ENCODE data around the gene KREMEN1. TPM values are rescaled to one million over a fixed set of nuclear protein-coding genes. Genes with fewer than 3 reads are reported as not detected.

Gene KREMEN1
- total and polyA plus RNA-seq, 9 of the 15 experiments (the other 6 are each of a cell fraction or from before 2014, with no cell fraction given), result 0.69 to 11.5 (median 4.3) TPM

DNA sequence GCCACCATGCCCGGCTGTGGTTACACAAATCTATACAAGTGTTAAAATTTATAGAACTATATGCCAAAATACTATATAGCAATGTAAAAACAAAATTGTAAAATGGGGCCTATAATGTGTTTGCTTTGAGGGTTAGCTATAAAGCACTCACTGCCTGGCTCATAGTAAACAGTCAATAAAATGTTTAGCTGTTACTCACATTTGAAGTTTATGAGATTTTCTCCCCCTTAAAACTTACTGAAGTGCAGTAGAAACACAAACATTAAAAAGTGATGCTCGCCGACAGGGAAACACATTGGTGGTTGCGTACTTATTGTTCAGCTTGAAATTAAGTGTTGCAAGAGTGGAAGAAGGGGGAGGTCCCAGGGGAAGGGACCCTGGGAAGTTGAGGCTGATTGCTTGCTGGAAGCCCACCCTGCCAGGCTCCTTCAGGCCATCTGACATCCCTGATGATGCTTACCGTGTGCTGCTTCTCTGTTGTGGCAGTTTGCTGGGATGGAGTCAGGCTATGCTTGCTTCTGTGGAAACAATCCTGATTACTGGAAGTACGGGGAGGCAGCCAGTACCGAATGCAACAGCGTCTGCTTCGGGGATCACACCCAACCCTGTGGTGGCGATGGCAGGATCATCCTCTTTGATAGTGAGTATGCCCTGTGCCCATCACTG lies 52.1 kb downstream of the KREMEN1 start (continued):
- no peak for TF ChIP-seq TEAD2 (tag; IDR thresholded peaks at IDR 0.05)
- TF ChIP-seq ATF7 (IDR thresholded peaks at IDR 0.05), result no peak
- TF ChIP-seq JUN (IDR thresholded peaks at IDR 0.05; ENCODE audit: borderline replicate concordance, low read depth, low read length), result no peak
- TF ChIP-seq JUN (CRISPR knock-in tag; IDR thresholded peaks at IDR 0.05; ENCODE audit: borderline replicate concordance), result no peak
- TF ChIP-seq, protein P1, sequence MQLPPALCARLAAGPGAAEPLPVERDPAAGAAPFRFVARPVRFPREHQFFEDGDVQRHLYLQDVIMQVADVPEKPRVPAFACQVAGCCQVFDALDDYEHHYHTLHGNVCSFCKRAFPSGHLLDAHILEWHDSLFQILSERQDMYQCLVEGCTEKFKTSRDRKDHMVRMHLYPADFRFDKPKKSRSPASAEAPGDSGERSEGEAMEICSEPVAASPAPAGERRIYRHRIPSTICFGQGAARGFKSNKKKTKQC (CRISPR knock-in tag; IDR thresholded peaks at IDR 0.05), result no peak
- TF ChIP-seq, protein P2, sequence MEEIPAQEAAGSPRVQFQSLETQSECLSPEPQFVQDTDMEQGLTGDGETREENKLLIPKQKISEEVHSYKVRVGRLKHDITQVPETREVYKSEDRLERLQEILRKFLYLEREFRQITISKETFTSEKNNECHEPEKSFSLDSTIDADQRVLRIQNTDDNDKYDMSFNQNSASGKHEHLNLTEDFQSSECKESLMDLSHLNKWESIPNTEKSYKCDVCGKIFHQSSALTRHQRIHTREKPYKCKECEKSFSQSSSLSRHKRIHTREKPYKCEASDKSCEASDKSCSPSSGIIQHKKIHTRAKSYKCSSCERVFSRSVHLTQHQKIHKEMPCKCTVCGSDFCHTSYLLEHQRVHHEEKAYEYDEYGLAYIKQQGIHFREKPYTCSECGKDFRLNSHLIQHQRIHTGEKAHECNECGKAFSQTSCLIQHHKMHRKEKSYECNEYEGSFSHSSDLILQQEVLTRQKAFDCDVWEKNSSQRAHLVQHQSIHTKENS (CRISPR knock-in tag; IDR thresholded peaks at IDR 0.05), result no peak
- TF ChIP-seq, protein P3, sequence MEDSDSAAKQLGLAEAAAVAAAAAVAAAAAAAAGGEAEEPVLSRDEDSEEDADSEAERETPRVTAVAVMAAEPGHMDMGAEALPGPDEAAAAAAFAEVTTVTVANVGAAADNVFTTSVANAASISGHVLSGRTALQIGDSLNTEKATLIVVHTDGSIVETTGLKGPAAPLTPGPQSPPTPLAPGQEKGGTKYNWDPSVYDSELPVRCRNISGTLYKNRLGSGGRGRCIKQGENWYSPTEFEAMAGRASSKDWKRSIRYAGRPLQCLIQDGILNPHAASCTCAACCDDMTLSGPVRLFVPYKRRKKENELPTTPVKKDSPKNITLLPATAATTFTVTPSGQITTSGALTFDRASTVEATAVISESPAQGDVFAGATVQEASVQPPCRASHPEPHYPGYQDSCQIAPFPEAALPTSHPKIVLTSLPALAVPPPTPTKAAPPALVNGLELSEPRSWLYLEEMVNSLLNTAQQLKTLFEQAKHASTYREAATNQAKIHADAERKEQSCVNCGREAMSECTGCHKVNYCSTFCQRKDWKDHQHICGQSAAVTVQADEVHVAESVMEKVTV (CRISPR knock-in tag; IDR thresholded peaks at IDR 0.05), result no peak
- no peak for TF ChIP-seq HDGF (IDR thresholded peaks at IDR 0.05)
- TF ChIP-seq ZC3H11A (IDR thresholded peaks at IDR 0.05; ENCODE audit: low read depth, low read length), result no peak
- no peak for TF ChIP-seq ETS2 (tag; IDR thresholded peaks at IDR 0.05; ENCODE audit: borderline replicate concordance, poor library complexity, severe bottlenecking)
